ENCODE data around the gene UBL5.

DNA sequence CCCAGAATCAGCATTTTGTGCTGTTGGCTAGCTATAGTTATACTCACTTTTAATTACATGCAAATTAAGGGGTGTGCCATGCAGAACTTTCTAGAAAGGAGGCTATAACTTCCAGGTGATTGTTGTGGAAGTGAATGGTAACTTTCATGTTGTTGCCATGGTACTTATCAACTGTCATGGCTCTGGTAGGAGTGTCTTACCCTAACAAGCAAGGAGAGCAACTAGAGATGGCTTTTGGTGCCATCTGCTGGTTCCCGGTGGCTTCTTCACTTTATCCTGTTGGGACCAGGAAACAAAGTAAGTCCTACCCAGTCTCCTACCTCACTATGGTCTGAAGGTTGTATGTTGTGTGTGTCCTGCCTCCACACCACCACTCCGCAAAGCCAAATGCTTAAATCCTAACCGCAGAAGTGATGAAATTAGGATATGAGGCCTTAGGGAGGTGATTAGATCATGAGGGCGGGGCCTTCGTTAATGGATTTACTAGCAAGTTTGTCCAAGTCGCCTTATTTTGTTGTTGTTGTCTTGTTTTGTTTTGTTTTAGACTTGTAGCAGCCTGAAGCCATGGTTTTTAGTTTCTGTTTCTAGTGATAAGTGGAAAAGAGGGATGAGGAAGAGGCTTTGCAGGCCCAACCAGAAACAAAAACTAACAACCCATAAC is 31.5 kb upstream of the UBL5 start:
- TF ChIP-seq TCF4 (CRISPR knock-in tag; IDR thresholded peaks at IDR 0.05; ENCODE audit: borderline replicate concordance) = no peak
- no peak for TF ChIP-seq ZNF565 (CRISPR knock-in tag; conservative IDR thresholded peaks at IDR 0.05; ENCODE audit: low read depth)
- TF ChIP-seq ZC3H10 (CRISPR knock-in tag; IDR thresholded peaks at IDR 0.05) = no peak
- no peak for TF ChIP-seq ARNTL (CRISPR knock-in tag; IDR thresholded peaks at IDR 0.05; ENCODE audit: borderline replicate concordance, low read depth)
- TF ChIP-seq ZFP3 (CRISPR knock-in tag; IDR thresholded peaks at IDR 0.05) = no peak
- TF ChIP-seq PPARA (CRISPR knock-in tag; IDR thresholded peaks at IDR 0.05; ENCODE audit: borderline replicate concordance) = no peak
- TF ChIP-seq ZFP30 (CRISPR knock-in tag; IDR thresholded peaks at IDR 0.05) = no peak
- TF ChIP-seq, protein P1, sequence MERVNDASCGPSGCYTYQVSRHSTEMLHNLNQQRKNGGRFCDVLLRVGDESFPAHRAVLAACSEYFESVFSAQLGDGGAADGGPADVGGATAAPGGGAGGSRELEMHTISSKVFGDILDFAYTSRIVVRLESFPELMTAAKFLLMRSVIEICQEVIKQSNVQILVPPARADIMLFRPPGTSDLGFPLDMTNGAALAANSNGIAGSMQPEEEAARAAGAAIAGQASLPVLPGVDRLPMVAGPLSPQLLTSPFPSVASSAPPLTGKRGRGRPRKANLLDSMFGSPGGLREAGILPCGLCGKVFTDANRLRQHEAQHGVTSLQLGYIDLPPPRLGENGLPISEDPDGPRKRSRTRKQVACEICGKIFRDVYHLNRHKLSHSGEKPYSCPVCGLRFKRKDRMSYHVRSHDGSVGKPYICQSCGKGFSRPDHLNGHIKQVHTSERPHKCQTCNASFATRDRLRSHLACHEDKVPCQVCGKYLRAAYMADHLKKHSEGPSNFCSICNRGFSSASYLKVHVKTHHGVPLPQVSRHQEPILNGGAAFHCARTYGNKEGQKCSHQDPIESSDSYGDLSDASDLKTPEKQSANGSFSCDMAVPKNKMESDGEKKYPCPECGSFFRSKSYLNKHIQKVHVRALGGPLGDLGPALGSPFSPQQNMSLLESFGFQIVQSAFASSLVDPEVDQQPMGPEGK (CRISPR knock-in tag; IDR thresholded peaks at IDR 0.05; ENCODE audit: borderline replicate concordance) = no peak
- TF ChIP-seq, protein P2, sequence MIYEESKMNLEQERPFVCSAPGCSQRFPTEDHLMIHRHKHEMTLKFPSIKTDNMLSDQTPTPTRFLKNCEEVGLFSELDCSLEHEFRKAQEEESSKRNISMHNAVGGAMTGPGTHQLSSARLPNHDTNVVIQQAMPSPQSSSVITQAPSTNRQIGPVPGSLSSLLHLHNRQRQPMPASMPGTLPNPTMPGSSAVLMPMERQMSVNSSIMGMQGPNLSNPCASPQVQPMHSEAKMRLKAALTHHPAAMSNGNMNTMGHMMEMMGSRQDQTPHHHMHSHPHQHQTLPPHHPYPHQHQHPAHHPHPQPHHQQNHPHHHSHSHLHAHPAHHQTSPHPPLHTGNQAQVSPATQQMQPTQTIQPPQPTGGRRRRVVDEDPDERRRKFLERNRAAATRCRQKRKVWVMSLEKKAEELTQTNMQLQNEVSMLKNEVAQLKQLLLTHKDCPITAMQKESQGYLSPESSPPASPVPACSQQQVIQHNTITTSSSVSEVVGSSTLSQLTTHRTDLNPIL (CRISPR knock-in tag; IDR thresholded peaks at IDR 0.05; ENCODE audit: low read depth) = no peak
- no peak for TF ChIP-seq RARB (CRISPR knock-in tag; IDR thresholded peaks at IDR 0.05)
- TF ChIP-seq BACH2 (CRISPR knock-in tag; IDR thresholded peaks at IDR 0.05; ENCODE audit: borderline replicate concordance) = no peak
- TF ChIP-seq ISL1 (CRISPR knock-in tag; IDR thresholded peaks at IDR 0.05) = no peak
- TF ChIP-seq ESRRG (CRISPR knock-in tag; IDR thresholded peaks at IDR 0.05) = no peak
